GM18951 (cell line): Measurements from ENCODE around the gene GFER.
"Not testable (repeated sequence)": the region's sequence is repeated elsewhere in the genome, so short reads cannot be mapped to it uniquely, and the experiment has no call there.

Source experiments
- POLR2A ChIP-seq: IDR thresholded peaks from 4 replicates; pipeline ENCODE4 v1.6.1; 2011; ENCODE audit warnings: mild to moderate bottlenecking; ENCODE audit not compliant: insufficient read length, insufficient read depth; ENCODE audit errors: extremely low read depth
- in situ Hi-C: fragments of 300-500 bp; cut with MboI; formaldehyde crosslinking; loops from one replicate; pipeline ENCODE4 v1.12.0; 2022; ENCODE audit warnings: low sequenced_read_pairs, mixed read lengths, inconsistent platforms; ENCODE audit not compliant: unreplicated experiment

GFER gene

DNA sequence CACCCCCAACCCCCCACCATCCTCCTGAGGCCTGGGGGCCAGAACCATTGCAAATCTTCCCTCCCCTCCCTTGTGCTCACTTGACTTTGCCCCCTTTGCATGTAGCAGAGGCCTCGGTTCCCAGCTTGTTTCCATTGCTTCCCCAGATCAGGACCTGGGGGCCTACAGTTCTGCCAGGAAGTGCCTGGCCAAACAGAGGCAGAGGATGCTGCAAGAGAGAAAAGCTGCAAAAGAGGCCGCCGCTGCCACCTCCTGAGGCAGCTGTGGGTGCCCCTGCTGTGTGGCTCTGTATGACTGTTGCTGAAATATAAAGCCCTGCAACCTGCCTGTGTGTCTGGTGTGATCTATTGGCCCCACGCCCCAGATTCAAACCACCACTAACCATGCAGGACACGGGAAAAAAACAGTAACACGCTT, 22.3 kb upstream of the GFER start:
- in situ Hi-C loops, result no loop called here
- no peak for TF ChIP-seq POLR2A

DNA sequence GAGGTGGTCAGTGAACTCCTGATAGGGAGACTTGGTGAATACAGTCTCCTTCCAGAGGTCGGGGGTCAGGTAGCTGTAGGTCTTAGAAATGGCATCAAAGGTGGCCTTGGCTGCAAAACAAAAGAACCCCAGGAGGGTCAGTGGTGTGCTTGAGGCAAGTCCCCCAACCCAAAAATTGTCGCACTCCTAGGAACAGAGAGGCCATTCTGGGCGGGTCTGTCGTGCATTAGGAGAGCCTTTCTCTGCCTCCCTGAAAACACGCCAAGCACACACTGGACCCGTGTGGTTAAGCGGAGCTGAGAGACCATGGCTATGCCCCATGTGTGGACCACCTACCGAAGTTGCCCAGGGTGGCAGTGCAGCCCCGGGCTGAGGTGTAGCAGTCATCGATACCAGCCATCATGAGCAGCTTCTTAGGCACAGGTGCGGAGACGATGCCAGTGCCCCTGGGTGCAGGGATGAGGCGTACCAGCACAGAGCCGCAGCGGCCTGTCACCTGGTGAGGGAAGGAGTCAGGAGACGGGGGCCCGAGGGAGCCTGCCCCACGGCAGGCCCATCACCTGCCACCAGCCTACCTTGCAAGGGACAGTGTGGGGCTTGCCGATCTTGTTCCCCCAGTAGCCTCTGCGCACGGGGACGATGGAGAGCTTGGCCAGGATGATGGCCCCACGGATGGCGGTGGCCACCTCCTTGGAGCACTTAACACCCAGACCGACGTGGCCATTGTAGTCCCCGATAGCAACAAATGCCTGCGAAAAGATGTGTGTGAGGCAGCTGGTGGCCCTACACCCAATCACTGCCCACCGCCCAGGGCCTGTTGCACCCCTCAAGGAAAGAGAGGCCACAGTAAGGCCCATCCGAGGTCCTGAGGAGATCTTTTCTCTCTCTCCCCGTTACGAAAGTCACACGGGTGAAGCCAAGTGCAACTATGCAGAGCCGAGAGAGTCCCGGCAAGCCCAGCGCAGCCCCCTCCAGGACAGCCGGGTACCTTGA, 21.5 kb upstream of the GFER start:
- TF ChIP-seq POLR2A, result peak; percentile 35
- in situ Hi-C loops, result not testable (repeated sequence)

DNA sequence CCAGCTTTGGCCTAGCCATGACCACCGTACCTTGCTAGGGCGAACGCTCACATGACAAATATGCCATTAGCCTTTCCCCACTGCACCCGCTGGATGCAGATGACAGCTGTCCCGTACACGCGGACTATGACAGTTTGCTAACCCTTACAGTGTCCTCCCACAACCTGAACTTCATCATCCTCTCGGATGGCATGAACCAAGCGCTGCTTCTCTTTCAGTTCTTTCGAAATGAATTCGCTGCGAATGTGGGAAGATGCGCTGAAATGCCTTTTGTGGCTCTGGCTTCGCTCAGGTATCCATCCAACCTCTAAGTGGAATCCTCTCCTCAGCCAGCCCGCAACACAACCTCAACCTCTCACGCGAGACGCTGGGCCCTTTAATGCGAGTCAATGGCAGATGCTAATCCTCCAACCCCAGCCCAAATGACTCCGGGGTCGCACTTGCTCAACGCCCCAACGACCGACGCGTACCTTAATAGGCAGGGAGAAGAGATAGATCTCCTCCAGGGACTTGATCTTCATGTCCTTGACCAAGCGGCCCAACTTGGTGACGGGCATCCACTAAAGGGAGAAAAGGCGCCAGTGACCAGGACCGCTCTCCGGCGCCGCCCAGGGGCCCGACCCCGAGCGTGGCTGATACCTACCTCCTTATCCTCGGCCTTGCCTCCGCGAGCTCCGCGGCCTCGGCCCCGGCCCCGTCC, 20.0 kb upstream of the GFER start:
- in situ Hi-C loops, result no loop called here

DNA sequence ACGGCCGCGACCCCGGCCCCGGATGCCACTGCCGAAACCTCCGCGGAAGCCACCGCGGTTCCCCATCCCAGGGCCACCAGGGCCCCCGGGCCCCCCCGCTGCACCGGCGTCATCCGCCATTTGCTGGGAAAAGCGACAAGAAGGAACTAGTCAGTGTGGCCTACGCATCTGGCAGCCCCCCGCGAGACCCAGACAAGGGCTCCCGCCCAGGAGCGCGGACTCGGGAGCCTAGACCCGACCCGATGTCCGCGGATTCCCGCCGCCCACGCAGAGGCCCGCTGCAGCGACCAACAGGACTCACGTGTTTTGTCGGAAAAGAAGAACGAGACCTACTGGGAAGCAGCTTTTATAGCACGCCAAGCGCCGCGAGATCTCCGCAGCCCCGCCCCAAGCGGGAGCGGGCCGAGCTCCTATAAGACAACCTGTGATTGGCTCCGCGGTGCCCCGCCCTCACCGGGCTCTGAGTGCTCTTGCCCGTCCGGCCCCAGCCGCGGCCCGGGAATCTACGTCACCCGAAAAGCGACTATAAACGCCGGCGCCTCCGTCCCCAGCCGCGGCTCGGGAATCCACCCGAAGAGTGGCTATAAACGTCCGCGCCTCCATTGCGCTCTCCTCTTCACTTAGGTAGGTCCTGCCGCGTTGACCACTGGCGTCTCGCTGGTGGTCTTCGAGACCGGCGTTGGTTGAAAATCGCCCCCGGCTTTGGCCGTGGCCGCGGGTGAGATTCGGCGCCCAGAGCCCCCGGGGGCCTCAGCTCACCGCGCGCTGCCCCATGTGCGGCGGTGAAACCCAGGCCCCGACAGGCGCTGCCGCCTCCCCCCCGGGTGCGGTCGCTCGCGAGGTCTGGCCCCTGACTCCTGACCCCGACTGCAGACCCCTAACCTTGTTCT, 19.2 kb upstream of the GFER start, which contains the start of gene RPS2:
RPS2 (minus strand) TSS at position 321 of the 890 bp plus-strand sequence; CDS start at position 120, 201 bp downstream.
- in situ Hi-C loops, result no loop called here
- TF ChIP-seq POLR2A, result peak; percentile 100

More for the DNA sequence above, 20.0 kb upstream of the GFER start:
- no peak for TF ChIP-seq POLR2A

DNA sequence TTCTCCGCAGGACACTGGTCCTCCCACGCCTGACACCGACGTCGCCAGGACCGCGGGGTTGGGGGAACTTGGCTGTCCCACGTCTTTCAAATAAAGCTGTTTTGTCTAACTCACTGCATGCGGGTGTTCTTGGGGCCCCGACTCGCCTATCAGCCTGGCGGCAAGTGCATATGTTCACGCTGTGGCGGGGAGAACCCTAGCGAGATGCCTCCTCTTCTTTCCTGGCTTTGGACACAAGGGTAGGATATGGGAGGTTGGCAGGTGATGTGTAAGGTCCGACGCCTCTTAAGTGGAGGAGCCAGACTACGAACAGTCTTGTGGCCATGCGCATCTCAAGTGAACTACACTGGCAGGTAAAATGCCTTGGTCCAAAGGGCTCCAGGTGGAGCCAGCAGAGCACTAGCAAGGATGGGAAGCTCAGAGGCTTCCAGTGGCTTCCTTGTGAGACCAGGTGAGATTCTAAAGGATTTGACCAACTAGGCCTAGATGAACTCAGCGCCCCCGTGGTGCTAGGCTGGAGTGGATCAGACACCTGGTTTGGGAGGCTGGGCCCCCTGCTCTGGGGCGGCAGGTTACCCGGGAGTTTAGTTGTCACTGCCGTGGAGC, 18.5 kb upstream of the GFER start:
- no peak for TF ChIP-seq POLR2A
- in situ Hi-C loops, result no loop called here

DNA sequence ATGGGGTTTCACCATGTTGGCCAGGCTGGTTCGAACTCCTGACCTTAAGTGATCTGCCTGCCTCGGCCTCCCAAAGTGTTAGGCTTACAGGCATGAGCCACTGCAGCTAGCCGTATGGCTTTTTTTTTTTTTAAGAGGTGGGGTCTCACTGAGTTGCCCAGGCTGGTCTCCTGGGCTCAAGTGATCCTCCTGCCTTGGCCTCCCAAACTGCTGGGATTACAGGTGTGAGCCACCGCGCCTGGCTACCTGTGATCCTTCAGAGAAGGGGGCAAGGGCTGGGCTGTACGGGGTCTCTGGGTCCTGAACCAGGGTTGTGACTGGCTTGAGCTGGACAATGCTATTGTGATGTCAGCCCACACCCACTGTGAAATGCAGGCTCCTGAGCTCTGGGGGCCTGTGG, 17.5 kb upstream of the GFER start, which contains the start of gene RNF151:
RNF151 (plus strand) TSS at position 397 of the 400 bp plus-strand sequence. CDS start 26 bp downstream, outside the sequence.
- TF ChIP-seq POLR2A, result no peak
- in situ Hi-C loops, result no loop called here

DNA sequence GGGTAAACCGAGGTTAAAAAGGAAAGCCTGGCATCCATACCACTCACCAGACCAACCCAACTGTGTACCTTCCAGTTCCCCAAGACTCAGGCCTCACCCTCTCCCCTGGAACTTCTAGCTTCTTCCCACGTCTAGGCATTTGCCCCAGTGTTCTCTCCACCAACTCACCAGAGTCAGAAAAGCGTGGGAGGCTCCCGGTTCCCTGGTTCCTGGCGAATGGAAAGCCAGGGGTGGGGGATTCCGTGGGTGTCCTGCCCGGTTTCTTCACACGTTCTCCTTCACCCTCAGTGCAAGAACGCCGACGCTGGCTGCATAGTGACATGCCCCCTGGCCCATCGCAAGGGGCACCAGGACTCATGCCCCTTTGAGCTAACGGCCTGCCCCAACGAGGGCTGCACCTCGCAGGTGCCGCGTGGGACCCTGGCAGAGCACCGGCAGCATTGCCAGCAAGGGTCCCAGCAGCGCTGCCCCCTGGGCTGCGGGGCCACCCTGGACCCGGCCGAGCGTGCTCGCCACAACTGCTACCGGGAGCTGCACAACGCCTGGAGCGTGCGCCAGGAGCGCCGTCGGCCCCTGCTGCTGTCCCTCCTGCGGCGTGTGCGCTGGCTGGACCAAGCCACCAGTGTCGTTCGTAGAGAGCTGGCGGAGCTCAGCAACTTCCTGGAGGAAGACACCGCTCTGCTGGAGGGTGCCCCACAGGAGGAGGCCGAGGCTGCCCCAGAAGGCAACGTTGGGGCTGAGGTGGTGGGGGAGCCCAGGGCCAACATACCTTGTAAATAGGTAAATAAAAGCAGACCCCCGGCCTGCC, 15.6 kb upstream of the GFER start:
- in situ Hi-C loops, result no loop called here
- no peak for TF ChIP-seq POLR2A

DNA sequence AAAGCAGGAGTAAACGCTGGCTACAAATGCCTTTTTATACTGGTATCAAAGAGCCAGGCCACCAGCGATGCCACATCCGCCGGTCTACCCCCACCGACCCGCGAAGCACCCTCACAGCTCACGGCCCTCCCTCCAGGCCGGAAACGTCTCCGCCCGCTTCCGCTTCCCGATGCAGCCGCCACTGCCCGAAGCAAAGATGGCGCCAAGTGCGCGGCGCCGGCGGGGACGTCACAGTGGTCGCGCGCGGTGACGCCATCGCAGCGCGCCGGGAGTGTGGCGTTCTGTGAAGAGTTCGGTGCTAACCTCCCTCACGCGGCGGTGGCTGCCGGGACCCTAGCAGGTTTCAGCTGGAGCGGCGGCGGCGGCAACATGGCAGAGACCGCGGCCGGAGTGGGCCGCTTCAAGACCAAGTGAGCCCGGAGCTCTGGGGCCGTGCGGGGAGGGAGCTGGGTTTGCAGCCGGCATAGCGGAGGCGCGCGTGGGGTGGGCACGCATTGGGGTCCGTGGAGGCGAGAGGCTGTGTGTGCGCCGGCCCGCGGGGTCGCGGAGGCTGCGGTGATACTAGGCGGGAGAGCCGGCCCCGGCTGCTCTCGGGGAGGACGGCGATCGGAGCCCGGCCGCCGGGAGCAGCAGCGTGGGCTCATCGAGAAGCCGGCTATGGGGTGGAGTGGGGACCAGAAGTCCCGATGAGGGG, 12.1 kb upstream of the GFER start, which contains the start of gene TBL3:
TBL3 (plus strand) TSS at position 258 of the 694 bp plus-strand sequence; CDS start at position 370, 112 bp downstream.
- in situ Hi-C loops, result no loop called here
- peak; percentile 95 for TF ChIP-seq POLR2A

DNA sequence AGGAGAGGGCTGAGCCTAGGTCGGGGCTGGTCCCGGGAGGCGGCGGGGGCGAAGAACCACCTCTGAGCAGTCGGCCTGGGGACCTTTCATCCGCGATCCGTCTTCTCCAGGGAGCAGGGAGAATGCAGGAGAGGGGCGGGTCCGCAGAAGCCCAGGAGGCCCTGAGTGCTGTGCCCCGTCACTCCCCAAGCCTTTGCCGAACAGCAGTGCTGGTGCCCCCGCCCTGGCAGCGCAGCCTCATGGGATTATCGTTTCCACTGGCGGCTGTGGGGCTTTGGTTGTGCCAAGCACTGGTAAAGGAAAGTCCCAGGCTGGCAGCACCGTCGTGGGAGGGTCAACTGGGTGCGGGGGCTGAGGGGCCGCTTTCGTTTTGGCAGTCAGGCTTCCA, 11.5 kb upstream of the GFER start:
- in situ Hi-C loops, result no loop called here
- no peak for TF ChIP-seq POLR2A

DNA sequence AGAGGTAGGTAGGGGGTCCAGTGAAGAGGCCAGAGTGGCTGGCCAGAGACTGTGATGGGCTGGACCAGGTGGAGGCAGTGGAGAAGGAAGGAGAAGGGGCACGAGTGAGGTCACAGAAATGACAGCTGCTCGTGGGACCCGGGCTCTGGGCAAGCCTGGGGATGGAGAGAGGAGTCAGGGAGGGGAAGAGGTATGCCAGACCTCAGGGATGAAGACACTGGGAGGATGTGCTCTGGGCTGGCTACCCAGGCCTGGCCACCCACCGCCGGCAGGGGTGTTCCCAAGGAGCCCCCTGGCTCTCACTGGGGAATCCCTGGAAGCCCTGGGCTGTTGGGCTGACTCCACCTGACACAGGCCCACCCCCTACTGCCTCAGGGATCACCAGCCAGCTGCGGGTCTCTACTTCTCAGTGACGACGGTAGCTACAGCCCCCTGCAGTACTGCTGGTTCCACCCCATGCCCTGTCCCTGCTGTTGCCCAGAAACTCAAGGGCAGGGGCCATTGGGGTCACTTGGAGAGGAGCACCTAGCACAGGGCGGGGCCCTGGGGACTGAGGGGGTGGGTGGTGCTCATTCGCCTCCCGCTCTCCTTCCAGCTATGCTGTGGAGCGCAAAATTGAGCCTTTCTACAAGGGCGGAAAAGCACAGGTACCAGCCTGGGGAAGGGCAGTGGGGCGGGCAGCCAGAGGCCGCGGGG, 10.4 kb upstream of the GFER start:
- in situ Hi-C loops, result no loop called here
- TF ChIP-seq POLR2A, result no peak
